WERI-Rb-1 (cell line): ENCODE measurements around the gene CWC22.

Experiments used
- DNase-seq: peaks from one replicate; pipeline ENCODE4 v3.0.0-alpha.2; 2020
- H3K27ac ChIP-seq: fragments of 250-450 bp; sonication (Bioruptor Pico); 2 replicates; pipeline ENCODE4 v1.5.1; 2020; ENCODE audit warnings: mild to moderate bottlenecking, moderate library complexity
- H3K27me3 ChIP-seq: fragments of 250-450 bp; sonication (Bioruptor Pico); 2 replicates; pipeline ENCODE4 v1.5.1; 2021; ENCODE audit warnings: mild to moderate bottlenecking, low read depth, moderate library complexity; ENCODE audit not compliant: insufficient read depth, severe bottlenecking
- H3K36me3 ChIP-seq: fragments of 250-450 bp; sonication (Bioruptor Pico); 2 replicates; pipeline ENCODE4 v1.5.1; 2020; ENCODE audit warnings: mild to moderate bottlenecking, moderate library complexity
- H3K4me3 ChIP-seq: 2 replicates; pipeline ENCODE4 v1.5.1; 2011; ENCODE audit warnings: low read depth, mild to moderate bottlenecking, control low read depth, low read length
- H3K9me3 ChIP-seq: fragments of 250-450 bp; sonication (Bioruptor Pico); 2 replicates; pipeline ENCODE4 v1.5.1; 2021; ENCODE audit warnings: mild to moderate bottlenecking, moderate library complexity; ENCODE audit not compliant: severe bottlenecking
- CTCF ChIP-seq: IDR thresholded peaks from 2 replicates; pipeline ENCODE4 v1.5.1; 2011; ENCODE audit warnings: low read depth, mild to moderate bottlenecking, control low read depth, inconsistent platforms, low read length

CWC22 gene

GRCh38 chr2:179990676-179991317, 16.3 kb downstream of the CWC22 start:
- H3K27ac ChIP-seq = no peak overlapping the region
- H3K27me3 ChIP-seq = no peaks in the 10 kb centered on the region
- TF ChIP-seq CTCF = no peak
- no peak for DNase-seq
- no peak overlapping the region for H3K4me3 ChIP-seq
- no peaks in the 10 kb centered on the region for H3K9me3 ChIP-seq
- H3K36me3 ChIP-seq = peaks cover 28% of the 10 kb centered on the region

- DNase-seq = no peak
- Histone ChIP-seq H3K9me3 (no peaks in the 10 kb centered on the region), H3K27ac (no peak overlapping the region), H3K36me3 (peaks cover 47% of the 10 kb centered on the region), H3K27me3 (no peaks in the 10 kb centered on the region), H3K4me3 (no peak overlapping the region)
- TF ChIP-seq CTCF = no peak
Measured at GRCh38 chr2:179987916-179988315, 19.2 kb downstream of the CWC22 start.

GRCh38 chr2:179985163-179985820, 21.8 kb downstream of the CWC22 start:
- H3K27me3 ChIP-seq = no peaks in the 10 kb centered on the region
- no peak overlapping the region for H3K4me3 ChIP-seq
- peaks cover 45% of the 10 kb centered on the region for H3K36me3 ChIP-seq
- H3K9me3 ChIP-seq = no peaks in the 10 kb centered on the region
- no peak for TF ChIP-seq CTCF
- H3K27ac ChIP-seq = no peak overlapping the region
- DNase-seq = no peak

GRCh38 chr2:179983250-179983932, 23.7 kb downstream of the CWC22 start:
- Histone ChIP-seq H3K27ac (no peak overlapping the region), H3K4me3 (no peak overlapping the region), H3K9me3 (no peaks in the 10 kb centered on the region), H3K36me3 (peaks cover 50% of the 10 kb centered on the region), H3K27me3 (no peaks in the 10 kb centered on the region)
- TF ChIP-seq CTCF = no peak
- DNase-seq = no peak

- Histone ChIP-seq H3K36me3 (peaks cover 50% of the 10 kb centered on the region), H3K27ac (no peak overlapping the region), H3K9me3 (no peaks in the 10 kb centered on the region), H3K4me3 (no peak overlapping the region), H3K27me3 (no peaks in the 10 kb centered on the region)
- DNase-seq = no peak
- no peak for TF ChIP-seq CTCF
Measured at GRCh38 chr2:179981085-179981484, 26.0 kb downstream of the CWC22 start.
